Measurements from ENCODE around the gene CAMTA2. TPM values are rescaled to one million over a fixed set of nuclear protein-coding genes. Genes with fewer than 3 reads are reported as not detected.
A peak's percentile ranks its signal among the peaks of the same experiment; 100 is the strongest.

Gene CAMTA2
- total RNA-seq, 1 experiment from 2014 or later: 9.2 TPM

DNA sequence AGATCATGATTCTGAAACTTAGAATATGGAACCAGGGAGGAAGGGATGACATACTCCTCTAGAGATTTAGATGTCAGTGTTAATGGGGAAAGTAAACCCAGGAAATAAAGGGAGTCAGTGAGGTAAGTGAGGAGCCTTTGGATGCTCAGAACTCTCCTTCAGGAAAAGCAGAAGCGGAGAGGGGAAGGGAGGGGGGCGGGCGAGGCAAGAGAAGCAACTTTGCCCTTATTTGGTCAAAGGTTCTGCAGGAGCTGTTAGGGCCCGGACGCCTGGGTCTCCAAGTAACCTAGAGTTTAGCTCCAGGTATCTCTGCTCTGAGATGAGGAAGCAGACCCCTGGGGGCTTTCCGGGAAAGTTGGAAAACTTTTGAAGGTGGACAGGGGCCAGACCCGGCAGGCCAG is 40.5 kb downstream of the CAMTA2 start:
- TF ChIP-seq ZNF671 (CRISPR knock-in tag; IDR thresholded peaks at IDR 0.05) (no peak), ZBTB21 (CRISPR knock-in tag; IDR thresholded peaks at IDR 0.05; ENCODE audit: borderline replicate concordance) (no peak), ZNF219 (CRISPR knock-in tag; IDR thresholded peaks at IDR 0.05; ENCODE audit: borderline replicate concordance) (no peak), IRF2 (CRISPR knock-in tag; IDR thresholded peaks at IDR 0.05; ENCODE audit: borderline replicate concordance, low read depth) (no peak), CREB1 (CRISPR knock-in tag; IDR thresholded peaks at IDR 0.05) (no peak), MYBL2 (CRISPR knock-in tag; IDR thresholded peaks at IDR 0.05) (no peak), JUN (CRISPR knock-in tag; IDR thresholded peaks at IDR 0.05) (no peak), NFYB (CRISPR knock-in tag; conservative IDR thresholded peaks at IDR 0.05; ENCODE audit: low read depth) (no peak), ZNF232 (CRISPR knock-in tag; IDR thresholded peaks at IDR 0.05) (no peak), MLX (CRISPR knock-in tag; IDR thresholded peaks at IDR 0.05) (no peak), ZBTB43 (CRISPR knock-in tag; IDR thresholded peaks at IDR 0.05) (no peak), ZNF121 (CRISPR knock-in tag; IDR thresholded peaks at IDR 0.05) (no peak), E2F1 (CRISPR knock-in tag; IDR thresholded peaks at IDR 0.05) (no peak), PREB (CRISPR knock-in tag; IDR thresholded peaks at IDR 0.05; ENCODE audit: borderline replicate concordance) (no peak)
- TF ChIP-seq, protein P1, sequence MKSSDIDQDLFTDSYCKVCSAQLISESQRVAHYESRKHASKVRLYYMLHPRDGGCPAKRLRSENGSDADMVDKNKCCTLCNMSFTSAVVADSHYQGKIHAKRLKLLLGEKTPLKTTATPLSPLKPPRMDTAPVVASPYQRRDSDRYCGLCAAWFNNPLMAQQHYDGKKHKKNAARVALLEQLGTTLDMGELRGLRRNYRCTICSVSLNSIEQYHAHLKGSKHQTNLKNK (CRISPR knock-in tag; IDR thresholded peaks at IDR 0.05): no peak
- ChIA-PET POLR2A (interaction anchor here (0.7 to 3.5 kb wide), 3 partner anchors 18 to 520 kb away, joined by 3 to 45 read pairs (median 4); partner anchors contain the start of gene SPAG7), CTCF (interaction anchor here (0.6 to 2.6 kb wide), 3 partner anchors 38 to 88 kb away, joined by 6 to 15 read pairs (median 6); partner anchors contain the start of gene SLC52A1)
- H3K27ac Mint-ChIP-seq: peak overlapping the region; percentile 97
- peaks cover 39% of the 10 kb centered on the region for H3K36me3 Mint-ChIP-seq
- H3K9me3 Mint-ChIP-seq: no peaks in the 10 kb centered on the region
- DNase-seq (ENCODE audit: low spot score) (no peak), ATAC-seq (no peak)
- H3K27me3 Mint-ChIP-seq (ENCODE audit: low read depth): no peaks in the 10 kb centered on the region
- H3K4me3 Mint-ChIP-seq: peak overlapping the region; percentile 91
- H3K4me1 Mint-ChIP-seq: peaks cover 38% of the 10 kb centered on the region

GRCh38 chr17:4946312-4946976 is 41.0 kb downstream of the CAMTA2 start:
- Mint-ChIP-seq H3K27ac (peak overlapping the region; percentile 97), H3K9me3 (no peaks in the 10 kb centered on the region), H3K4me1 (peaks cover 36% of the 10 kb centered on the region), H3K27me3 (ENCODE audit: low read depth) (no peaks in the 10 kb centered on the region), H3K36me3 (peaks cover 43% of the 10 kb centered on the region), H3K4me3 (peak overlapping the region; percentile 91)
- ATAC-seq (no peak), DNase-seq (ENCODE audit: low spot score) (no peak)
- CTCF ChIA-PET: interaction anchor here (0.6 to 2.6 kb wide), 2 partner anchors 37 to 89 kb away, joined by 6 to 15 read pairs; partner anchors contain the start of gene SLC52A1
- POLR2A ChIA-PET: interaction anchor here (0.6 to 3.5 kb wide), 4 partner anchors 19 to 152 kb away, joined by 3 to 45 read pairs (median 4); partner anchors contain the start of gene SPAG7
- TF ChIP-seq GRHL2 (CRISPR knock-in tag; IDR thresholded peaks at IDR 0.05; ENCODE audit: insufficient replicate concordance, severe bottlenecking) (no peak), E2F1 (CRISPR knock-in tag; IDR thresholded peaks at IDR 0.05) (no peak), ATF2 (CRISPR knock-in tag; IDR thresholded peaks at IDR 0.05; ENCODE audit: borderline replicate concordance, low read depth) (no peak), ZNF532 (CRISPR knock-in tag; IDR thresholded peaks at IDR 0.05; ENCODE audit: borderline replicate concordance) (no peak), FOXK1 (CRISPR knock-in tag; IDR thresholded peaks at IDR 0.05) (no peak)
